SH-SY5Y (cell line): Measurements from ENCODE around the gene UAP1L1.

Experiments
- GATA2 ChIP-seq: IDR thresholded peaks from 2 replicates; pipeline ENCODE4 v1.6.1; 2011; ENCODE audit warnings: mild to moderate bottlenecking, low read depth, low read length
- GATA3 ChIP-seq: IDR thresholded peaks from 2 replicates; pipeline ENCODE4 v1.6.1; 2011; ENCODE audit warnings: low read depth, mild to moderate bottlenecking, low read length, moderate library complexity

DNA sequence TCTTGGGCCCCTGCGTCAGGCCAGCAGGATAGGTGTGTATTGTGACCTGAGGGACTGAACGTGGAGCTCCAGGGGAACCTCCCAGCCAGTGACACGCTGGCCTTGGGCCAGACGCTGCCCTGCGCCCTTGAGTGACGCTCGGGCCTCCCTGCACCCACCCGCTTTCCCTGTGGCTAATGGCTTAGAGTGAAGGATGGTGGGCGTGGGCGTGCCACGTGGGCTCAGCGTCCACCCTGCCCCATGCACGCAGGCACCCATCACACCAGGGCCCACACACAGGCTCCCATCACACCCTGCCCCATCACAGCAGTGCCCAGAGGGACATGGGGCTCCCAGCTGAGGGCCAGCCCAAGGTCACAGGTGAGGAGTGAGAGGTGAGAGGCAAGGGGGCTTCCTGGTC lies 40.3 kb upstream of the UAP1L1 start:
- TF ChIP-seq GATA2, result no peak
- no peak for TF ChIP-seq GATA3
